Panc1 (cell line): ENCODE measurements around the gene MR1. TPM values are rescaled to one million over a fixed set of nuclear protein-coding genes. Genes with fewer than 3 reads are reported as not detected.

Source experiments
- ATAC-seq: fragments of 200-7000 bp; cut with Tn5 transposase; 2 replicates; pipeline ENCODE4 v1.9.1; 2020; ENCODE audit warnings: mild to moderate bottlenecking, moderate library complexity
- BruUV-seq: library from RNA; stranded (reverse); fragments of 400-500 nt; replicated peaks from 2 replicates; lab custom pipeline; 2021; lab: Mats Ljungman, UMichigan
- CTCF ChIA-PET: fragments of 300-600 bp; sonication (Branson Sonifier 250); formaldehyde crosslinking; loops from one replicate; lab custom pipeline; 2022; ENCODE audit warnings: antibody characterized with exemption; lab: Charles Lee
- POLR2A ChIA-PET: fragments of 300-600 bp; sonication (Branson Sonifier 250); formaldehyde crosslinking; loops from one replicate; lab custom pipeline; 2022; ENCODE audit warnings: antibody characterized with exemption; lab: Charles Lee
- DNase-seq: peaks from one replicate; pipeline ENCODE4 v3.0.0-alpha.2; 2010; ENCODE audit warnings: low read depth, low spot score
- H3K27ac ChIP-seq: 2 replicates; pipeline ENCODE4 v1.5.1; 2011; ENCODE audit warnings: mild to moderate bottlenecking, low read length, inconsistent platforms
- H3K27me3 ChIP-seq: fragments of 200-500 bp; sonication (Bioruptor generic); 2 replicates; pipeline ENCODE4 v1.6.0; 2014; ENCODE audit warnings: low read length, inconsistent platforms; ENCODE audit not compliant: control insufficient read depth, insufficient read depth
- H3K36me3 ChIP-seq: fragments of 200-500 bp; sonication (Bioruptor generic); 2 replicates; pipeline ENCODE4 v1.5.1; 2014; ENCODE audit warnings: inconsistent platforms, mild to moderate bottlenecking, low read length, moderate library complexity; ENCODE audit not compliant: control insufficient read depth, insufficient read depth
- H3K4me1 ChIP-seq: 2 replicates; pipeline ENCODE4 v1.5.1; 2011; ENCODE audit warnings: inconsistent platforms, mild to moderate bottlenecking, low read length, moderate library complexity; ENCODE audit not compliant: control insufficient read depth, insufficient read depth
- H3K4me3 ChIP-seq, 2 experiments: 2 replicates each; pipeline ENCODE4 v1.5.1; 2011 to 2012; ENCODE audit warnings: low read depth in 2 of 2, low read length in 2 of 2, mild to moderate bottlenecking in 2 of 2, inconsistent platforms in 1 of 2, moderate library complexity in 1 of 2
- H3K9me3 ChIP-seq: fragments of 200-500 bp; sonication (Bioruptor generic); 2 replicates; pipeline ENCODE4 v1.5.1; 2014; ENCODE audit warnings: low read depth, mild to moderate bottlenecking, inconsistent platforms, low read length, moderate library complexity; ENCODE audit not compliant: control insufficient read depth, insufficient read depth
- POLR2AphosphoS5 ChIP-seq: IDR thresholded peaks from 2 replicates; pipeline ENCODE4 v1.6.1; 2012; ENCODE audit warnings: mild to moderate bottlenecking, low read depth, low read length, moderate library complexity
- SIN3A ChIP-seq: IDR thresholded peaks from 2 replicates; pipeline ENCODE4 v1.6.1; 2012; ENCODE audit warnings: low read depth, mild to moderate bottlenecking, low read length, moderate library complexity, borderline replicate concordance; ENCODE audit not compliant: insufficient read depth
- TCF7L2 ChIP-seq: IDR thresholded peaks from 2 replicates; pipeline ENCODE4 v1.6.1; 2011; ENCODE audit warnings: mild to moderate bottlenecking, low read depth, low read length, inconsistent platforms
- in situ Hi-C: cut with HindIII; loops from 2 replicates; pipeline ENCODE4 v1.10.0; 2016; ENCODE audit warnings: low sequenced_read_pairs, low pct_unique_long_range_greater_than_20kb
- intact Hi-C: fragments of 100-400 bp; cut with micrococcal nuclease; formaldehyde crosslinking; loops from one replicate; pipeline ENCODE4 v1.10.0; 2022; ENCODE audit not compliant: unreplicated experiment
- total RNA-seq: library from RNA; stranded (reverse); gene quantifications from one replicate; pipeline ENCODE4 v1.2.1, GENCODE V29; 2021; ENCODE audit not compliant: unreplicated experiment
- TF ChIP-seq, protein P1 (sequence below): fragments of 450-650 bp; IDR thresholded peaks from 2 replicates; pipeline ENCODE4 v1.5.1; 2017; ENCODE audit warnings: mild to moderate bottlenecking
- TF ChIP-seq, protein P2 (sequence below), 2 experiments: IDR thresholded peaks; 2 replicates each; pipeline ENCODE4 v1.6.1; 2011 to 2012; ENCODE audit warnings: low read depth in 2 of 2, control low read depth in 1 of 2, low read length in 1 of 2, mild to moderate bottlenecking in 1 of 2, moderate library complexity in 1 of 2; ENCODE audit not compliant: insufficient read depth in 1 of 2

Gene MR1
- total RNA-seq, 1 experiment from 2014 or later = 3.9 TPM

DNA sequence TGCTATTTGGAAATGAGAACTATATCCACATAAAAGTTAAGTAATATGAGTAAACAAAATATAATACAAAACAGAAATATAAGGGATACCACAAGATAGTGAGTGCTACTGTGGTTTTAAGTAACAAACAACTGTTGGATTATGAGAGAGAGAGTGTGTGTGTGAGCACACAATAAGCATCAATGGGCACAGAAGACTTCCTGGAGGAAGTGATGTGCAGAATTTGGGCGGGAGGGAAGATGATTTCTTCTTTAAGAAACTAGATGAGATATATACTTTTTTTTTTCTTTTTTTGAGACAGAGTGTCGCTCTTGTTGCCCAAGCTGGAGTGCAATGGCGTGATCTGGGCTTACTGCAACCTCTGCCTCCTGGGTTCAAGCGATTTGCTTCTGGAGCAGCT lies 46.8 kb downstream of the MR1 start:
- Histone ChIP-seq H3K4me3 (no peak overlapping the region), H3K9me3 (no peaks in the 10 kb centered on the region), H3K27ac (no peak overlapping the region), H3K4me1 (peaks cover 8% of the 10 kb centered on the region), H3K36me3 (no peaks in the 10 kb centered on the region), H3K27me3 (no peaks in the 10 kb centered on the region)
- TF ChIP-seq, protein P1, sequence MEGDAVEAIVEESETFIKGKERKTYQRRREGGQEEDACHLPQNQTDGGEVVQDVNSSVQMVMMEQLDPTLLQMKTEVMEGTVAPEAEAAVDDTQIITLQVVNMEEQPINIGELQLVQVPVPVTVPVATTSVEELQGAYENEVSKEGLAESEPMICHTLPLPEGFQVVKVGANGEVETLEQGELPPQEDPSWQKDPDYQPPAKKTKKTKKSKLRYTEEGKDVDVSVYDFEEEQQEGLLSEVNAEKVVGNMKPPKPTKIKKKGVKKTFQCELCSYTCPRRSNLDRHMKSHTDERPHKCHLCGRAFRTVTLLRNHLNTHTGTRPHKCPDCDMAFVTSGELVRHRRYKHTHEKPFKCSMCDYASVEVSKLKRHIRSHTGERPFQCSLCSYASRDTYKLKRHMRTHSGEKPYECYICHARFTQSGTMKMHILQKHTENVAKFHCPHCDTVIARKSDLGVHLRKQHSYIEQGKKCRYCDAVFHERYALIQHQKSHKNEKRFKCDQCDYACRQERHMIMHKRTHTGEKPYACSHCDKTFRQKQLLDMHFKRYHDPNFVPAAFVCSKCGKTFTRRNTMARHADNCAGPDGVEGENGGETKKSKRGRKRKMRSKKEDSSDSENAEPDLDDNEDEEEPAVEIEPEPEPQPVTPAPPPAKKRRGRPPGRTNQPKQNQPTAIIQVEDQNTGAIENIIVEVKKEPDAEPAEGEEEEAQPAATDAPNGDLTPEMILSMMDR = no peak
- TF ChIP-seq, protein P2, sequence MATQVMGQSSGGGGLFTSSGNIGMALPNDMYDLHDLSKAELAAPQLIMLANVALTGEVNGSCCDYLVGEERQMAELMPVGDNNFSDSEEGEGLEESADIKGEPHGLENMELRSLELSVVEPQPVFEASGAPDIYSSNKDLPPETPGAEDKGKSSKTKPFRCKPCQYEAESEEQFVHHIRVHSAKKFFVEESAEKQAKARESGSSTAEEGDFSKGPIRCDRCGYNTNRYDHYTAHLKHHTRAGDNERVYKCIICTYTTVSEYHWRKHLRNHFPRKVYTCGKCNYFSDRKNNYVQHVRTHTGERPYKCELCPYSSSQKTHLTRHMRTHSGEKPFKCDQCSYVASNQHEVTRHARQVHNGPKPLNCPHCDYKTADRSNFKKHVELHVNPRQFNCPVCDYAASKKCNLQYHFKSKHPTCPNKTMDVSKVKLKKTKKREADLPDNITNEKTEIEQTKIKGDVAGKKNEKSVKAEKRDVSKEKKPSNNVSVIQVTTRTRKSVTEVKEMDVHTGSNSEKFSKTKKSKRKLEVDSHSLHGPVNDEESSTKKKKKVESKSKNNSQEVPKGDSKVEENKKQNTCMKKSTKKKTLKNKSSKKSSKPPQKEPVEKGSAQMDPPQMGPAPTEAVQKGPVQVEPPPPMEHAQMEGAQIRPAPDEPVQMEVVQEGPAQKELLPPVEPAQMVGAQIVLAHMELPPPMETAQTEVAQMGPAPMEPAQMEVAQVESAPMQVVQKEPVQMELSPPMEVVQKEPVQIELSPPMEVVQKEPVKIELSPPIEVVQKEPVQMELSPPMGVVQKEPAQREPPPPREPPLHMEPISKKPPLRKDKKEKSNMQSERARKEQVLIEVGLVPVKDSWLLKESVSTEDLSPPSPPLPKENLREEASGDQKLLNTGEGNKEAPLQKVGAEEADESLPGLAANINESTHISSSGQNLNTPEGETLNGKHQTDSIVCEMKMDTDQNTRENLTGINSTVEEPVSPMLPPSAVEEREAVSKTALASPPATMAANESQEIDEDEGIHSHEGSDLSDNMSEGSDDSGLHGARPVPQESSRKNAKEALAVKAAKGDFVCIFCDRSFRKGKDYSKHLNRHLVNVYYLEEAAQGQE (IDR thresholded peaks at IDR 0.05; ENCODE audit: insufficient read depth in 1 of 2, low read depth in 2 of 2, low read length in 1 of 2) = no peak
- TF ChIP-seq SIN3A = no peak
- TF ChIP-seq POLR2AphosphoS5 = no peak
- no peak for TF ChIP-seq TCF7L2
- no peak for ATAC-seq
- ChIA-PET POLR2A (interaction anchor here (0.8 kb wide), 1 partner anchor 9 kb away, joined by 4 read pairs; no protein-coding TSS in a partner anchor), CTCF (no interaction called here)
- intact Hi-C loops = no loop called here
- in situ Hi-C loops = no loop called here
- DNase-seq = no peak
- no TSS peak for BruUV-seq

DNA sequence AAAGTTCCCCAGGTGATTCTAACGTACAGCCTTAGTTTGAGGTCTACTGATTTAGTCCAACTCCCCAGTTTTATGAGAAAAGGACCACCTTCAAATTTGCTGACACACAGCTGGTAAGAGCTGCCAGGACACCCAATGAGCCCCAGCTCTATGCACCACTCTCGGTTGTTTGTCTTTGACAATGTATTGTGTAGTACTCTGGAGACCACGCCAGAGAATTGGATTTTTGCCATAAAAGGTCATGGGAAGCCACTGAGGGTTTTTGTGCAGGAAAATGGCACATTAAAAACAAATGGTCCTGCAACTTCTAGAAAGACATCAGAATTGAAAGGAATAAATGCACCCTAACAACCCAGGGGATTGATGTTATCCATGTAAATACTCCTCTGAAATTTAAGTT lies 47.6 kb downstream of the MR1 start:
- no peaks in the 10 kb centered on the region for H3K36me3 ChIP-seq
- BruUV-seq = no TSS peak
- DNase-seq = no peak
- TF ChIP-seq, protein P1 = no peak
- ChIA-PET CTCF (no interaction called here), POLR2A (interaction anchor here (0.8 kb wide), 1 partner anchor 10 kb away, joined by 4 read pairs; no protein-coding TSS in a partner anchor)
- H3K27ac ChIP-seq = no peak overlapping the region
- ATAC-seq = no peak
- intact Hi-C loops = no loop called here
- H3K9me3 ChIP-seq = no peaks in the 10 kb centered on the region
- no peaks in the 10 kb centered on the region for H3K27me3 ChIP-seq
- H3K4me1 ChIP-seq = peaks cover 8% of the 10 kb centered on the region
- no peak overlapping the region for H3K4me3 ChIP-seq
- in situ Hi-C loops = no loop called here
